Uterus (tissue), 4 donors: ENCODE results near the gene DNM2. TPM values are rescaled to one million over a fixed set of nuclear protein-coding genes. Genes with fewer than 3 reads are reported as not detected.

Experiments
- DNase-seq, 2 donors: peaks; one replicate each; pipeline ENCODE4 v3.0.0-alpha.2; 2019 to 2020
- H3K27ac ChIP-seq, 2 donors: fragments of 200-600 bp; sonication (generic); 1 replicate in 1 of 2; 2 replicates in 1 of 2; pipeline ENCODE4 v1.5.1; 2016 to 2018
- H3K27me3 ChIP-seq, 2 donors: fragments of 200-600 bp; sonication (generic); one replicate each; pipeline ENCODE4 v1.5.1; 2018 to 2019; ENCODE audit warnings: control low read depth in 1 of 2
- H3K36me3 ChIP-seq, 2 donors: fragments of 200-600 bp; sonication (generic); one replicate each; pipeline ENCODE4 v1.5.1; 2019; ENCODE audit warnings: control low read depth in 1 of 2
- H3K4me1 ChIP-seq, 2 donors: fragments of 200-600 bp; sonication (generic); one replicate each; pipeline ENCODE4 v1.5.1; 2018 to 2019; ENCODE audit warnings: control low read depth in 1 of 2
- H3K4me3 ChIP-seq, 2 donors: fragments of 200-600 bp; sonication (generic); 1 replicate in 1 of 2; 2 replicates in 1 of 2; pipeline ENCODE4 v1.5.1; 2018 to 2019; ENCODE audit warnings: mild to moderate bottlenecking in 1 of 2
- H3K9me3 ChIP-seq, 2 donors: fragments of 200-600 bp; sonication (generic); one replicate each; pipeline ENCODE4 v1.5.1; 2019; ENCODE audit warnings: control low read depth in 1 of 2
- CTCF ChIP-seq, 4 experiments: fragments of 200-600 bp in 2 of 4; fragments of 450-650 bp in 2 of 4; sonication (generic) in 2 of 4; IDR thresholded peaks; one replicate each; pipeline ENCODE4 v1.5.1; 2016 to 2019; ENCODE audit warnings: antibody characterized with exemption in 4 of 4, mild to moderate bottlenecking in 2 of 4, moderate library complexity in 1 of 4
- POLR2A ChIP-seq, 2 donors: fragments of 450-650 bp; IDR thresholded peaks; one replicate each; pipeline ENCODE4 v1.6.1; 2016; ENCODE audit warnings: antibody characterized with exemption in 2 of 2, mild to moderate bottlenecking in 1 of 2, moderate library complexity in 1 of 2
- intact Hi-C: fragments of 100-400 bp; cut with DNase I; formaldehyde crosslinking; loops from one replicate; pipeline ENCODE4 v1.15.1; 2023; ENCODE audit warnings: low total_unique reads
- total RNA-seq, 4 donors: library from RNA; depleted of rRNA in 3 of 4; stranded (reverse); fragments of >200 nt in 3 of 4; gene quantifications; one replicate each; pipeline versions ENCODE4 v1.1.0 to v1.2.4, GENCODE V29; 2014 to 2023
- donor health status: DM: yes; HTN: yes; CAD: no.

DNM2 gene
- total RNA-seq, 4 donors from 2014 or later = 46.8 to 150 (median 86.0) TPM

GRCh38 chr19:10747271-10747670, 29.4 kb downstream of the DNM2 start:
- no peaks in the 10 kb centered on the region for H3K27me3 ChIP-seq
- no peaks in the 10 kb centered on the region for H3K36me3 ChIP-seq
- no peak for DNase-seq
- H3K4me3 ChIP-seq = no peak overlapping the region
- H3K27ac ChIP-seq = no peak overlapping the region
- peaks cover 7 to 20% of the 10 kb centered on the region in 2 donors for H3K4me1 ChIP-seq
- TF ChIP-seq CTCF (IDR thresholded peaks at IDR 0.05) = no peak
- TF ChIP-seq POLR2A (IDR thresholded peaks at IDR 0.05) = no peak
- intact Hi-C loops = no loop called here
- H3K9me3 ChIP-seq = no peaks in the 10 kb centered on the region

DNA sequence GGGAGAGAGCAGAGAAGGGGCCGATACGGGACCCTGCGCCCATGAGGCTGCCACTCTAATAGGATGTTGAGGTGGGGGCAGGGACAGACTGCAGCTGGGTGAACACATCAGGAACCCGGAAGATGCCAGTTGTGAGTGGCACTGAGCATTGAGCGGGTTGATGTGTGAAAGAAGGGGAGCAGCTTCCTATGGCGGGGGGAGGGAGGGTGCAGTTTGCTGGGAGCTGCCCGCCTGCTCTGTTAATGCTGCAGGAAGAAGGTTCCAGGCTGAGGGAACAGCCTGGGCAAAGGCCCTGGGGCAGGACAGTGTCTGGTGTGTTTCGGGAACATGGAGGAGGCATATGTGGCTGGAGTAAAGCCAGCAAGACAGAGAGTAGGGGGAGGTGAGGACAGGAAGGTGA, 29.8 kb downstream of the DNM2 start:
- H3K4me3 ChIP-seq = no peak overlapping the region

GRCh38 chr19:10748195-10748926, 30.5 kb downstream of the DNM2 start:
- peaks cover 7 to 20% of the 10 kb centered on the region in 2 donors for H3K4me1 ChIP-seq
- H3K27me3 ChIP-seq = no peaks in the 10 kb centered on the region
- intact Hi-C loops = no loop called here
- no peaks in the 10 kb centered on the region for H3K9me3 ChIP-seq
- no peak for DNase-seq
- no peaks in the 10 kb centered on the region for H3K36me3 ChIP-seq
- no peak overlapping the region for H3K27ac ChIP-seq
- no peak for TF ChIP-seq CTCF (IDR thresholded peaks at IDR 0.05)
- no peak overlapping the region for H3K4me3 ChIP-seq

More for the DNA sequence above, 29.8 kb downstream of the DNM2 start:
- no peaks in the 10 kb centered on the region for H3K27me3 ChIP-seq
- DNase-seq = no peak
- no peak overlapping the region for H3K27ac ChIP-seq
- H3K36me3 ChIP-seq = no peaks in the 10 kb centered on the region
- intact Hi-C loops = no loop called here
- H3K9me3 ChIP-seq = no peaks in the 10 kb centered on the region
- H3K4me1 ChIP-seq = peaks cover 7 to 20% of the 10 kb centered on the region in 2 donors
- TF ChIP-seq POLR2A (IDR thresholded peaks at IDR 0.05) (no peak), CTCF (IDR thresholded peaks at IDR 0.05) (no peak)

DNA sequence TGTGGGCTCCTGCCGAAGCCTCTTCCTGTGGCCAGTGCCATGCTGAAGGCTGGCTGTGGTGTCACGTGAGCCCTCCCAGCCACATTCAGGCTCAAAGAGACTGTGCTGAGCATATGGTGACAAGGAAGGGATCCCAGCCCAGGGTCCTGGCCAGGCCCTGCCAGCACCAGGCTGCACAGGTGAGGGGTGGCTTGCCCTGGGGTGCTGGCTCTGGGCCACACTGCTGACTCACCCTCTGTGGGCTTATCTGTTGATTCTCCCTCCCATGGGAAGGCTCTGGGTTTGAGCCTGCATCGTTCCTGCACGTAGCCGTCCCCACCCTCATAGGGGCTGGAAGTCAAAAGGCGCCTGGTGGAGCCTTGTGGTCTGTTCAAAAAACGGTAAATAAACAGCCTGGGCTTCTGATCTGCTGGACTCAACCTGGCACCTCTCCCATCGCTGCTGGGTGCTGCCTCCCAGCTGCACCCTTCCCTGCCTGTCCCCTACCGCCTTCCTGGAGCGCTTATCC, 31.1 kb downstream of the DNM2 start:
- peaks cover 7 to 20% of the 10 kb centered on the region in 2 donors for H3K4me1 ChIP-seq
- DNase-seq = no peak
- peak overlapping the region; percentile 16 to 34 for H3K27ac ChIP-seq
- intact Hi-C loops = no loop called here
- TF ChIP-seq CTCF (IDR thresholded peaks at IDR 0.05) (no peak), POLR2A (IDR thresholded peaks at IDR 0.05) (no peak)
- no peaks in the 10 kb centered on the region for H3K9me3 ChIP-seq
- no peaks in the 10 kb centered on the region for H3K36me3 ChIP-seq
- no peaks in the 10 kb centered on the region for H3K27me3 ChIP-seq
- no peak overlapping the region for H3K4me3 ChIP-seq
